H9 (cell line): ENCODE measurements around the gene KRT31. TPM values are rescaled to one million over a fixed set of nuclear protein-coding genes. Genes with fewer than 3 reads are reported as not detected.

Experiments used
- DNase-seq: peaks from one replicate; pipeline ENCODE4 v3.0.0-alpha.2; 2017
- H2AFZ ChIP-seq: one replicate; pipeline ENCODE4 v1.6.1; 2013; ENCODE audit warnings: mild to moderate bottlenecking, low read length, control low read depth, moderate library complexity
- H2AK5ac ChIP-seq: 2 replicates; pipeline ENCODE4 v1.6.1; 2013; ENCODE audit warnings: low read length, control low read depth, mixed read lengths; ENCODE audit not compliant: insufficient read length
- H2BK120ac ChIP-seq: one replicate; pipeline ENCODE4 v1.6.1; 2013; ENCODE audit warnings: low read depth, mild to moderate bottlenecking, low read length, control low read depth, inconsistent platforms; ENCODE audit not compliant: poor library complexity, severe bottlenecking
- H2BK12ac ChIP-seq: 2 replicates; pipeline ENCODE4 v1.6.1; 2013; ENCODE audit warnings: low read length, control low read depth, mixed read lengths, low read depth; ENCODE audit not compliant: insufficient read length
- H2BK15ac ChIP-seq: 2 replicates; pipeline ENCODE4 v1.6.1; 2013; ENCODE audit warnings: low read depth, low read length, control low read depth
- H2BK20ac ChIP-seq: one replicate; pipeline ENCODE4 v1.6.1; 2013; ENCODE audit warnings: low read depth, mild to moderate bottlenecking, low read length, control low read depth, inconsistent platforms; ENCODE audit not compliant: poor library complexity, severe bottlenecking
- H2BK5ac ChIP-seq: 2 replicates; pipeline ENCODE4 v1.6.1; 2013; ENCODE audit warnings: low read length, control low read depth, mixed read lengths; ENCODE audit not compliant: insufficient read length
- H3K14ac ChIP-seq: 2 replicates; pipeline ENCODE4 v1.6.1; 2013; ENCODE audit warnings: low read length, control low read depth; ENCODE audit not compliant: insufficient read depth
- H3K18ac ChIP-seq: 2 replicates; pipeline ENCODE4 v1.6.1; 2013; ENCODE audit warnings: low read depth, mild to moderate bottlenecking, mixed read lengths, low read length, control low read depth; ENCODE audit not compliant: insufficient read length
- H3K23ac ChIP-seq: 2 replicates; pipeline ENCODE4 v1.6.1; 2013; ENCODE audit warnings: low read length, control low read depth, mixed read lengths, low read depth; ENCODE audit not compliant: insufficient read length
- H3K23me2 ChIP-seq: 2 replicates; pipeline ENCODE4 v1.6.1; 2013; ENCODE audit warnings: low read depth, mild to moderate bottlenecking, mixed read lengths, low read length, control low read depth; ENCODE audit not compliant: insufficient read length, poor library complexity, severe bottlenecking
- H3K27ac ChIP-seq: 2 replicates; pipeline ENCODE4 v1.5.1; 2013; ENCODE audit warnings: low read length, control low read depth, mixed read lengths, low read depth; ENCODE audit not compliant: insufficient read length
- H3K27me3 ChIP-seq: 2 replicates; pipeline ENCODE4 v1.6.1; 2013; ENCODE audit warnings: low read length, control low read depth, inconsistent platforms; ENCODE audit not compliant: insufficient read depth
- H3K4ac ChIP-seq: 2 replicates; pipeline ENCODE4 v1.6.1; 2013; ENCODE audit warnings: low read depth, mild to moderate bottlenecking, control low read depth, inconsistent platforms, low read length, moderate library complexity
- H3K4me1 ChIP-seq: 2 replicates; pipeline ENCODE4 v1.6.1; 2013; ENCODE audit warnings: low read length, control low read depth, inconsistent platforms; ENCODE audit not compliant: insufficient read depth
- H3K4me2 ChIP-seq: 2 replicates; pipeline ENCODE4 v1.6.1; 2013; ENCODE audit warnings: low read length, control low read depth, mixed read lengths; ENCODE audit not compliant: insufficient read length, insufficient read depth
- H3K56ac ChIP-seq: 2 replicates; pipeline ENCODE4 v1.6.1; 2013; ENCODE audit warnings: low read depth, mild to moderate bottlenecking, mixed read lengths, low read length, control low read depth; ENCODE audit not compliant: insufficient read length
- H3K79me1 ChIP-seq: 2 replicates; pipeline ENCODE4 v1.6.1; 2013; ENCODE audit warnings: low read depth, mild to moderate bottlenecking, moderate library complexity, low read length, control low read depth, inconsistent platforms; ENCODE audit not compliant: insufficient read depth, poor library complexity, severe bottlenecking
- H3K79me2 ChIP-seq: 2 replicates; pipeline ENCODE4 v1.6.1; 2013; ENCODE audit warnings: low read length, control low read depth, inconsistent platforms; ENCODE audit not compliant: insufficient read depth
- H3K9ac ChIP-seq: 2 replicates; pipeline ENCODE4 v1.6.1; 2013; ENCODE audit warnings: low read length, control low read depth, mixed read lengths; ENCODE audit not compliant: insufficient read length; ENCODE audit errors: extremely low read depth
- H3K9me3 ChIP-seq: one replicate; pipeline ENCODE4 v1.6.1; 2013; ENCODE audit warnings: low read depth, low read length, inconsistent platforms; ENCODE audit not compliant: control insufficient read depth
- H3T11ph ChIP-seq: one replicate; pipeline ENCODE4 v1.6.1; 2013; ENCODE audit warnings: mild to moderate bottlenecking, low read length, control low read depth, inconsistent platforms
- H4K20me1 ChIP-seq: one replicate; pipeline ENCODE4 v1.6.1; 2013; ENCODE audit not compliant: control insufficient read depth, insufficient read length, insufficient read depth
- H4K5ac ChIP-seq: 2 replicates; pipeline ENCODE4 v1.6.1; 2013; ENCODE audit warnings: low read depth, mild to moderate bottlenecking, mixed read lengths, low read length, control low read depth; ENCODE audit not compliant: insufficient read length
- H4K8ac ChIP-seq: replicated peaks from 2 replicates; pipeline ENCODE4 v1.6.1; 2013; ENCODE audit warnings: low read length, control low read depth, mixed read lengths, low read depth; ENCODE audit not compliant: insufficient read length
- H4K91ac ChIP-seq: 2 replicates; pipeline ENCODE4 v1.6.1; 2013; ENCODE audit warnings: low read depth, mild to moderate bottlenecking, moderate library complexity, mixed read lengths, low read length, control low read depth; ENCODE audit not compliant: insufficient read length
- H3K27ac Mint-ChIP-seq, 3 experiments: 2 replicates in 2 of 3; 3 replicates in 1 of 3; pipeline ENCODE4 v1.8.0; 2020 to 2021; ENCODE audit warnings: mixed read lengths in 3 of 3, mild to moderate bottlenecking in 1 of 3, moderate library complexity in 1 of 3
- H3K27me3 Mint-ChIP-seq: 2 replicates; pipeline ENCODE4 v1.8.0; 2021; ENCODE audit warnings: low read depth, mild to moderate bottlenecking, moderate library complexity, mixed read lengths
- H3K36me3 Mint-ChIP-seq, 3 experiments: 2 replicates in 2 of 3; 3 replicates in 1 of 3; pipeline ENCODE4 v1.8.0; 2020 to 2021; ENCODE audit warnings: low read depth in 3 of 3, mixed read lengths in 3 of 3; ENCODE audit not compliant: insufficient read depth in 1 of 3
- H3K4me1 Mint-ChIP-seq, 2 experiments: 2 replicates each; pipeline ENCODE4 v1.8.0; 2020; ENCODE audit warnings: mixed read lengths in 2 of 2
- H3K4me3 Mint-ChIP-seq, 2 experiments: 2 replicates in 1 of 2; 3 replicates in 1 of 2; pipeline ENCODE4 v1.8.0; 2020 to 2021; ENCODE audit warnings: mild to moderate bottlenecking in 2 of 2, mixed read lengths in 2 of 2, moderate library complexity in 1 of 2
- H3K9me3 Mint-ChIP-seq, 2 experiments: 2 replicates in 1 of 2; 3 replicates in 1 of 2; pipeline ENCODE4 v1.8.0; 2020; ENCODE audit warnings: mild to moderate bottlenecking in 2 of 2, mixed read lengths in 2 of 2, moderate library complexity in 1 of 2
- CTCF ChIP-seq: fragments of 200-600 bp; sonication (generic); conservative IDR thresholded peaks from 3 replicates; pipeline ENCODE4 v1.8.0; 2021; ENCODE audit warnings: antibody characterized with exemption, mild to moderate bottlenecking
- WGBS: extraction: QIAGEN DNeasy Blood & Tissue Kit; methylation state at CpG from one replicate; pipeline ENCODE4 v1.1.7; 2013; ENCODE audit warnings: missing lambda C conversion rate, low lambda C conversion rate, mixed read lengths; ENCODE audit not compliant: insufficient read length; ENCODE audit errors: extremely low coverage; 5-methylcytosine and 5-hydroxymethylcytosine counted together
- total RNA-seq: library from RNA; stranded (reverse); gene quantifications from 2 replicates; pipeline ENCODE4 v1.2.1, GENCODE V29; 2021

The KRT31 gene
- total RNA-seq, 1 experiment from 2014 or later, result not detected

GRCh38 chr17:41377546-41377945, 19.9 kb downstream of the KRT31 start:
- no CpG with 5 or more reads among the region's 2 CpGs for WGBS
- H3K27ac Mint-ChIP-seq, result no peak overlapping the region; a peak in 1 of 7 replicates
- no peak overlapping the region for H4K8ac ChIP-seq
- H3T11ph ChIP-seq, result no peak overlapping the region
- H3K27me3 ChIP-seq, result no peaks in the 10 kb centered on the region
- H4K20me1 ChIP-seq, result no peaks in the 10 kb centered on the region
- peaks cover 0 to 2% (median 0%) of the 10 kb centered on the region in 3 experiments; a peak in 1 of 7 replicates for H3K36me3 Mint-ChIP-seq
- no peak overlapping the region for H2AK5ac ChIP-seq
- peaks cover 7% of the 10 kb centered on the region; the same call in 1 of the 2 replicates for H3K4me1 ChIP-seq
- H3K23ac ChIP-seq, result no peak overlapping the region
- H2BK12ac ChIP-seq, result no peak overlapping the region
- no peak overlapping the region for H4K5ac ChIP-seq
- no peak overlapping the region for H2BK5ac ChIP-seq
- no peak overlapping the region for H3K4ac ChIP-seq
- H2AFZ ChIP-seq, result no peak overlapping the region
- no peak overlapping the region for H3K4me2 ChIP-seq
- no peaks in the 10 kb centered on the region for H3K23me2 ChIP-seq
- H3K27ac ChIP-seq, result no peak overlapping the region
- no peak overlapping the region for H4K91ac ChIP-seq
- DNase-seq, result no peak
- no peak overlapping the region for H2BK120ac ChIP-seq
- H3K9ac ChIP-seq, result no peak overlapping the region
- no peak for TF ChIP-seq CTCF
- no peaks in the 10 kb centered on the region for H3K9me3 ChIP-seq
- H3K79me2 ChIP-seq, result no peaks in the 10 kb centered on the region
- H3K79me1 ChIP-seq, result no peaks in the 10 kb centered on the region
- H3K4me1 Mint-ChIP-seq, result peaks cover 0 to 6% of the 10 kb centered on the region in 2 experiments; a peak in 2 of 4 replicates
- no peak overlapping the region for H2BK20ac ChIP-seq
- H3K18ac ChIP-seq, result no peak overlapping the region
- H3K4me3 Mint-ChIP-seq, result no peak overlapping the region
- no peak overlapping the region for H2BK15ac ChIP-seq
- H3K9me3 Mint-ChIP-seq, result peaks cover 0 to 6% of the 10 kb centered on the region in 2 experiments; a peak in 3 of 5 replicates
- no peak overlapping the region for H3K56ac ChIP-seq
- H3K14ac ChIP-seq, result no peak overlapping the region
- peaks cover 9% of the 10 kb centered on the region for H3K27me3 Mint-ChIP-seq
